NCI-H2107 treated with DMSO at 0.1 percent for 48 hours (cell line): ENCODE measurements around the gene CFAP107.

Experiments used
- DNase-seq: peaks from one replicate; lab custom pipeline; 2025; ENCODE audit not compliant: unreplicated experiment; lab: John Stamatoyannopoulos, UW

Gene CFAP107

GRCh38 chr1:12741946-12742345 is 4.1 kb upstream of the CFAP107 start:
- no peak for DNase-seq

DNA sequence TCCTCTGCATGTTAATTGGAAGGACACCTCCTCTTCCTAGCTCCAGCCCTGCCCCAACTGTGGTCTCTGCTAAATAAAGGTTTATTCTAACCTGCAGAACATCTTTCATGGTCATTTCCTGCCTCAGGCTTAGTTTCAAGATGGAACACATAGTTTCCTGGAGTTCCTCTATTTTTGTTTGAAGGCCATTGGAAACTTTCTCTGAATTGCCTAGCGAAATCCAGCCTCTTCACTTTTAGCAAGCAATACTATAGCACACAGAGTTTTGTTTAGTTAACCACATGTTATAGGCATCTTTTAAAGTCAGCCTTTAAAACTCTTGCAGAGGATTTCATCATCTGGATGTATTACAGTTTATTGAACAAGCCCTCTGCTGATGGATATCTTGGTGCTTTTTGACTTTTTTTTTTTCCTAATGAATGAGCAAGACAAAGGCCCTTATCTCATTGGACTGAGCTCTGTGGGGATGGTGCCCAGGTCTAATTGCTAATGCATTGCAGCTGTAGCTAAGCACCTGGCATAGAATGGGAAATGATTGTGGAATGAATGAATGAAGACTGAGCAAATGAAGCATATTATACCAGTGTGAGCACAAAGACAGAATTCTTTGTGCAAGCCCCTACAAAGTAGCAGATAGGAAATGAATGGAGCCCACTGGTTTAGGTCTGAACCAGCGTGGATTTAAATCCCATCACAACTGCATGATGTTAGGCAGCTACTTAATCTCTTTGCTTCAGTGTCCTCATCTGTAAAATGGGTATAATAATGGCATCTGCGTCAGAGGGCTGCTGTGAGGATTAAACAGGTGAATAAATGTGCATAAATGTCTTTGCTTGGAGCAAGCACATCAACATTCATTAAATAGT is 641 bp upstream of the CFAP107 start:
- DNase-seq, result no peak

DNA sequence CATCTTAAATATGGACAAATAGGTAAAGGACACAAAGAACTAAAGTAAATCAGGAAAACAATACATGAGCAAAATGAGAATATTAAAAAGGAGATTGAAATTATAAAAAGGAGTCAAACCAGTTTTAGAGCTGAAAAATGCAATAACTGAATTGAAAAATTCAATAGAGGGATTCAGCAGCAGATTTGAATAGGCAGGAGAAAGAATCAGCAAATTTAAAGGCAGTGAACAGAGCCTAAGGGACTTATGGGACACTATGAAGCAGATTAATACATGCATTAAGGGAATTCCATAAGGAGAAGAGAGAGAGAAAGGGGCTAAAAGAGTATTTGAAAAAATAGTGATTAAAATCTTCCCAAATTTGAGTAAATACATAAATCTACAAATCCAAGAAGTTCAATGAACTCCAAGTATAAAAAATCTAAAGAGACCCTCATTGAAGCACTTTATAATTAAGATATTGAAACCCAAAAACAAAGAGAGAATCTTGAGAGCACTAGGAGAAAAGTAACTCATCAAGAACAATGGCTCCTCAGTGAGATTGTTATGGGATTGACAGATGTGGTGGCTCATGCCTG is 2.9 kb downstream of the CFAP107 start:
- no peak for DNase-seq

DNA sequence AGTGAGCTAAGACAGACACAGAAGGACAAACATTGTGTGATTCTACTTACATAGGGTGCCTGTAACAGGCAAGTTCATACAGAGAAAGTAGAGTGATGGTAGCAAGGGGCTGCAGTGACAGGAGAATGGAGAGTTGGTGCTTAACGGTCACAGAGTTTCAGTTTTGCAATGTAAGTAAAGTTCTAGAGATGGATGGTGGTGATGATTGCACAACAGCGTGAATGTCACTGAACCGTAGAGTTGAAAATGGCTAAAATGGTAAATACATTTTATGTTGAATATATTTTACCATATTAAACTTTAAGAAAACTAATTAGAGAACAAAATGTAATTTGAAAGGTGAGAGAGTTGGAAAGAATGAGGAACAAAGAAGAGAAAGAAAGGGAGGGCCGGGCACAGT is 8.7 kb downstream of the CFAP107 start:
- DNase-seq, result no peak

- no peak for DNase-seq
Observed at GRCh38 chr1:12756273-12756672, 10.3 kb downstream of the CFAP107 start.

- DNase-seq, result no peak
Observed at GRCh38 chr1:12756768-12757413, 10.9 kb downstream of the CFAP107 start.

DNA sequence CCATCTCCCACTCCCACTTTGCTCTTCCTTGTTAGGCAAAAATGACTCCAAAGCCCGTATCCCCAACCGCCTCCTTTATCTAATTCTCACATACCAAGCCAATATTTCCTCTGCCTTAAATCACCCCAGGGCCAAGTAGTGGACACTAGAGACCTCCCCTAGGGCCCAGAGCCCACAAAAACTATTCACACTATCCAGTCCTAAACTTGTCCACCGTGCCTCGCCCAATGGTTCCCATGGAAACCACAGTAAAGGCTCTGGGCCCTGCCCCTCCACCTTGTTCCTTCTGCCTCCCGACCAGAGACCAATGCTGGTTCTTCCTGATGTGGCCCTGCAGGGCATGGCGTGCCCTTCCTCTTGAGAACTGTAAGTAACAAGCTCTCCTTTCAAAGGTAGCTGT is 11.8 kb downstream of the CFAP107 start:
- no peak for DNase-seq

DNA sequence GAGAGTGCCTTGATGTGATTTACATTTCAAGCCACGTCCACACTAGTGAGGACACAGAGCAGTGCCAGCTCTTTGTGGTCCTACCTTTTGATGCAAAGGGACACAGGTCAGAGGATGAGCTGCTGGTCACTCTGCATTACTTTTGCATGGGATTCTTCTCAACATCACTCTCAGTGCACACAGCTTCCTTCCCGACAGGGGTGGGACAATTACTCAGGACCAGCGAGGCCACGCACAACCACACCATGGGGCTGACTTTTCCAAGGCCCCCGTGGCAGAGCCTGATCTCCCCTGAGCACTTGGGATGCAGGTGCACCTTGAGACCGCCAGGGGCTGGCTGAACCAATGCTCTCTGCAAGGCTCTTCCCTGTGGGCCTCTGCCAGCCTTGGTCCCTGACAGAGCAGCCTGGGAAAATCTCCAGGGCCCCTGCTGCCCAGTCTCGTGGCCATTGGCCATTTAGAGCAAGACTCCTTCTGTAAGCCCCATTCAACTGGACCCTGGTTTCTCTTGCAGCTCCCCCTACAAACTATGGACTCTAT is 14.3 kb downstream of the CFAP107 start:
- no peak for DNase-seq

DNA sequence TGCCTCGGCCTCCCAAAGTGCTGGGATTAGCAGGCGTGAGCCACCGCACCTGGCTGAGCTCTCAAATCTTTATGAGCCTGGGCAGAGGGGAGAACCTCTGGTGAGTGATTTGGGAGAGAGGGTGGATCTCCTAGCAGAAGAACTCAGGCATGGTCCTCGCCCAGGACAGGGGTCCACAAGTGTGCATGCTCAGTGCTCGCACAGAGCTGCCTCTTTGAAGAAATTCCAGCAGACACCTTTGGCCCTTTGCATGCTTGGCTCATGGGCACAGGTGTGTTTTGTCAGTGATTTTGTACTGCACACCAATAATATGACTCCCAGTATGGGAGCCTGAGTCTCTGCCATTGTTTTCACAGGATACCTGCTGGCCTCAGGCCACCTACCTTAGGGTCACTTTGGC is 15.8 kb downstream of the CFAP107 start:
- DNase-seq, result no peak

GRCh38 chr1:12762766-12763165 is 16.8 kb downstream of the CFAP107 start:
- DNase-seq, result no peak

- DNase-seq, result no peak
Observed at GRCh38 chr1:12763479-12763878, 17.5 kb downstream of the CFAP107 start.

GRCh38 chr1:12764016-12764415 is 18.0 kb downstream of the CFAP107 start:
- DNase-seq, result no peak

DNA sequence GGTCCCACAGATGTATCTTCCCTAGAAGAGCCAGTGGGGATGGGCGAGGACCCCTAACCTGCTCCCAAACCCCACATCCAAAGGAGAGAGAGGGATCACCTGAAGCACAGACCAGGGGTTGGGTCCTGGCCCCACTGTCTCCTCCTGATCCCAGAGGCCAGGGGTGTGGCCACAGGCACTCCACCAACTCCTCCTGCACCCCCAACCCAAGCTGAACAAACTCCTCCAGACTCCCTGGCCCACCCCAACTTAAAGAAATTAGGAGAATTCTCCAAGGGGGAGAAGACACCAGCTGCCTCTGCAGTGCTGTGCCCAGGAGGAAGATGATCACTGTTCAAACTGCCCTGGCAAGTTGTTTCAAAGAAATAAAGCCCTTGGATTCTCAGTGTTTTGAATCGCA is 23.0 kb downstream of the CFAP107 start:
- DNase-seq, result no peak

DNA sequence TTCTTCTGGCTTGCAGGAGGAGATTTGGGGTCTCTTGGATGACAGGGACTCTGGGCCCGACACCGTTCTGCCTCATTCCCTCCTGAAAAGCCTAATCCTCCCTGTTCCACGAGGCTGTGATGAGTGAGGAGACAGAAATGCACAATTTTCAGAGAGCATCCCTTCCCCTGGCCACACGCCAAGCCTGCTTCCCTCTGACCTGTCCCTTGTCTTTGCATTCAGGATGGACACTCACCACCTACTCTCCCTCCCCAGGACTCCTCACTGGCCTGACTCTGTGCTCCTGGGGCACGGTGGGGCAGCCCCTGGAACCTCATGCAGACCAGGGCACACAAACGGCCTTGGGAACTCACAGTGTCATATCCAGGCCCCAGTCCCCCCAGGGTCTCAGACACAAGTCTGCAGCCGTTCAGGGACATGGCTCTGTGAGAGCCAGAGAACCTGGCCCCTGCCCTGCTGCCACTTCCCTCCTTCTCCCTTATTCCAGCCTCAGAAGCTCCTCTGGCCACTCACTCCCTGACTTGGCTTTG is 24.0 kb downstream of the CFAP107 start:
- DNase-seq, result no peak

DNA sequence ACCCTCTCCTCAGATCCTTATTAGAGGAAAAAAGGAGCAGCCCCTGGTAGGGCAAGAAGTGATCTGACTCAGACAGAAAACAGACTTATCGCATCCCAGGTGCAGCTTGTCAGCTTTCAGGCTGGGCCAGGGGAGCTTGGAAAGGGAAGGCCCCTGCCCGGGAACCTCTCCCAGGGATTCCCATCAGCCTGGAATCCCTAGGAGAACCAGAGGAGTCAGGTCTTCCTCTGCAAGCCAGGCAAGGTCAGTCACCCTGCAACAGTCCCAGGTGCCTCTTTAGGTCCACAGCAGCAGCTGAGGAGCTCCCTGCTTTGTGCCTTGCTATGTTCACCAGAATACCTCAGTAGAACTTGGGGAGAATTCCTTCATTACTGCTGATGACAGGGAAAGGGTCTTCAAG is 24.6 kb downstream of the CFAP107 start:
- no peak for DNase-seq

DNA sequence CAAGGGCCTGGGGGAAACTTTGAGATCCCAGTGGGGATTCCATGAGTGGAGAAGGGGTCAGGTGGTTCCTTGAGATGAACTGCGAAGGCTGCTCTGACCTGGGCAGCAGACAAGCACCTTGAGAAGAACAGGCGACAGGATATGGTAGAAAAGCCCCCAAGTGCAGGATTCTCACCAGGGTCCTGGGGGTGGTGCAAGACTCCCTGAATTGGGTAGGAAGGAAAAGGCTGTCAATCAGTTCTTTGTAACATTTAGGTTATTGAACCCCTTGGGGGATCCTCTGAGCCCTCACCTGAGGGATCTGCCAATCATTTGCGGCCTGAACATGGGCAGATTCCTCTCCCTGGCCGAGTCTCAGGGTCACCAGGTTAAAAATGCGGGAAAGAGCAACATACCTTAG is 25.2 kb downstream of the CFAP107 start:
- DNase-seq, result no peak

DNA sequence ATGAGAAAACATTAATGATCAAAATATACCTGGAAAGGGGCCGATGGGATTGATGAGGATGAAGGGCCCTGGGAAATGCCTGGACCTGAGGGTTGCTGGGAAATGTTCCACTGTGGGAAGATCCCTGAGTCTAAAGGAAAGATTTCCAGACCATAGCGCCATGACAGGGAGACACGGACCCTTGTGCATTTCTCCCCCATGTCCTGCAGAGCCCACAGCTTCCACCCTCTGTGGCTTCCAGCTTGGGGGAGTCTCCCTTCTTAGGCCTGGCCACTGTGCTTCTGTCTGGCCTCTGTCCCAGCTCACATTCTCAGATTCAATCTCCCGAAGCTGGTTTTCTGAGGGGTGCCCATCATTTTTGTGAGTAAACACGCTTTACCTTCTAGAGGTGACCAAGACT is 26.5 kb downstream of the CFAP107 start:
- no peak for DNase-seq

- no peak for DNase-seq
Observed at GRCh38 chr1:12773438-12773837, 27.4 kb downstream of the CFAP107 start, which contains the start of gene PRAMEF12. PRAMEF12 (plus strand) TSS chr1:12773738; CDS start chr1:12774868, 1,130 bp downstream.

- no peak for DNase-seq
Observed at GRCh38 chr1:12774801-12775345, 28.9 kb downstream of the CFAP107 start.

- no peak for DNase-seq
Observed at GRCh38 chr1:12775443-12775842, 29.4 kb downstream of the CFAP107 start.

- no peak for DNase-seq
Observed at GRCh38 chr1:12776801-12777557, 31.0 kb downstream of the CFAP107 start.
